Naive thymus-derived CD8-positive, alpha-beta T cell (primary cell): ENCODE data around the gene EDIL3. TPM values are rescaled to one million over a fixed set of nuclear protein-coding genes. Genes with fewer than 3 reads are reported as not detected.

Source experiments
- ATAC-seq, 2 donors: fragments of 150-1000 bp; cut with Tn5 transposase in 1 of 2; sonication (Bioruptor Pico), chemical (Tn5 transposase) in 1 of 2; 1 replicate in 1 of 2; 2 replicates in 1 of 2; pipeline ENCODE4 v1.10.0; 2021; ENCODE audit warnings: mild to moderate bottlenecking in 2 of 2, moderate library complexity in 2 of 2
- POLR2A ChIA-PET: fragments of 350-600 bp; sonication (Branson Sonifier 250); formaldehyde crosslinking; loops from one replicate; lab custom pipeline; 2021; ENCODE audit warnings: antibody characterized with exemption; lab: Charles Lee
- DNase-seq, 10 donors: peaks; one replicate each; pipeline versions ENCODE4 v3.0.0 to v3.0.0-alpha.2; 2020 to 2022
- H3K27ac Mint-ChIP-seq, 10 donors: one replicate each; pipeline ENCODE4 v1.8.0; 2020 to 2022; ENCODE audit warnings: mild to moderate bottlenecking in 10 of 10, mixed read lengths in 10 of 10, moderate library complexity in 4 of 10, inconsistent platforms in 1 of 10
- H3K27me3 Mint-ChIP-seq, 5 donors: one replicate each; pipeline ENCODE4 v1.8.0; 2021 to 2022; ENCODE audit warnings: mixed read lengths in 5 of 5
- H3K36me3 Mint-ChIP-seq, 3 donors: one replicate each; pipeline ENCODE4 v1.8.0; 2020 to 2022; ENCODE audit warnings: mixed read lengths in 3 of 3, mild to moderate bottlenecking in 2 of 3, inconsistent platforms in 1 of 3
- H3K4me1 Mint-ChIP-seq, 4 donors: one replicate each; pipeline ENCODE4 v1.8.0; 2021 to 2022; ENCODE audit warnings: mixed read lengths in 4 of 4
- H3K4me3 Mint-ChIP-seq, 10 donors: one replicate each; pipeline ENCODE4 v1.8.0; 2020 to 2022; ENCODE audit warnings: mild to moderate bottlenecking in 10 of 10, mixed read lengths in 10 of 10, moderate library complexity in 6 of 10, inconsistent platforms in 1 of 10
- H3K9me3 Mint-ChIP-seq, 9 donors: one replicate each; pipeline ENCODE4 v1.8.0; 2020 to 2022; ENCODE audit warnings: mixed read lengths in 9 of 9, mild to moderate bottlenecking in 3 of 9, inconsistent platforms in 1 of 9, moderate library complexity in 1 of 9
- polyA plus RNA-seq, 3 donors: library from polyadenylated mRNA; unstranded; fragments of 300-500 nt; fragmentation: Illumina TruSeq; gene quantifications; one replicate each; pipeline ENCODE4 v1.2.3, GENCODE V29; 2021
- total RNA-seq, 8 experiments: library from RNA in 2 of 8; stranded (reverse) in 2 of 8; gene quantifications; one replicate each; pipeline ENCODE4 v1.2.3 and lab custom pipeline; 2021 to 2026

EDIL3 gene
- total and polyA plus RNA-seq, 5 experiments from 2014 or later: not detected

DNA sequence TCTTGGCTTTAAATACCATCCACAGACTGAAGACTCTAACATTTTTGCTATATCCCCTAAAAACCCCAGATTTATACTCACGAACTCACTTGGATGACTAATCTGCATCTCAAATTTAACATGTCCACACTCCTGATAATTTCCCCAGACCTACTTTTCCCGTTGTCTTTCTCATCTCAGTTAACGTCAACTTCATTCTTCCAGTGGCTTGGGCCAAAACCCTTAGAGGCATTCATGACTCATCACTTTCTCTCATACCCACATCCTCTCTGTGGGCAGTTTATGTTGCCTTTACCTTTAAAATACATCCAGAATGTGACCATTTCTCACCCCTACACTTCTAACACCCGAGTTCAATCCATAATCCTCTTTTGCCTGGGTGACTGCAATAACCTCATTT is 96.7 kb downstream of the EDIL3 start:
- no peaks in the 10 kb centered on the region for H3K36me3 Mint-ChIP-seq
- H3K27ac Mint-ChIP-seq: no peak overlapping the region
- DNase-seq: no peak
- H3K4me3 Mint-ChIP-seq: no peak overlapping the region
- peaks cover 0 to 2% (median 0%) of the 10 kb centered on the region in 4 donors for H3K4me1 Mint-ChIP-seq
- H3K27me3 Mint-ChIP-seq: peaks cover 0 to 3% (median 0%) of the 10 kb centered on the region in 5 donors
- ATAC-seq: no peak
- H3K9me3 Mint-ChIP-seq: peaks cover 0 to 2% (median 0%) of the 10 kb centered on the region in 9 donors
- POLR2A ChIA-PET: no interaction called here

DNA sequence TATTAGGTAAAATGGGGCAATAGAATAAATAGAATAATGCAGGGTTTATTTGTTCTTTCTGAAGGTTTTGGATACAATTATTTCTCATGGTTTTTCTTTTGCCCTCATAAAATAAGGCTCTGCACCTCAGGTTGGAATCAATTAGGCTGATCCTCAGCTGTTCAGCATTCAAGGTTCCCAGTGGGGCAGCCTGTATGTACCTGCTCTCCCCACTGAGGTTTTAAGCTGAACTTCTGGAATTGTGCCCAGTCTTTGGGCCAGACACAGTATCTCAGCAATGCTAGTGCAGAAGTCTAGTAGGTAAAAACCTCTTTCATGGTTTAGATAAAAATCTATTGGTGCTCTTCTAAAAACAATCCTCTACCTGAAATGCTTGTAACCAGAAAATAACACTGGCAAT is 98.0 kb downstream of the EDIL3 start:
- H3K4me3 Mint-ChIP-seq: no peak overlapping the region
- peaks cover 0 to 2% (median 0%) of the 10 kb centered on the region in 9 donors for H3K9me3 Mint-ChIP-seq
- DNase-seq: no peak
- H3K36me3 Mint-ChIP-seq: no peaks in the 10 kb centered on the region
- H3K4me1 Mint-ChIP-seq: peaks cover 0 to 2% (median 0%) of the 10 kb centered on the region in 4 donors
- peaks cover 0 to 3% (median 0%) of the 10 kb centered on the region in 5 donors for H3K27me3 Mint-ChIP-seq
- no peak for ATAC-seq
- POLR2A ChIA-PET: no interaction called here
- H3K27ac Mint-ChIP-seq: no peak overlapping the region

DNA sequence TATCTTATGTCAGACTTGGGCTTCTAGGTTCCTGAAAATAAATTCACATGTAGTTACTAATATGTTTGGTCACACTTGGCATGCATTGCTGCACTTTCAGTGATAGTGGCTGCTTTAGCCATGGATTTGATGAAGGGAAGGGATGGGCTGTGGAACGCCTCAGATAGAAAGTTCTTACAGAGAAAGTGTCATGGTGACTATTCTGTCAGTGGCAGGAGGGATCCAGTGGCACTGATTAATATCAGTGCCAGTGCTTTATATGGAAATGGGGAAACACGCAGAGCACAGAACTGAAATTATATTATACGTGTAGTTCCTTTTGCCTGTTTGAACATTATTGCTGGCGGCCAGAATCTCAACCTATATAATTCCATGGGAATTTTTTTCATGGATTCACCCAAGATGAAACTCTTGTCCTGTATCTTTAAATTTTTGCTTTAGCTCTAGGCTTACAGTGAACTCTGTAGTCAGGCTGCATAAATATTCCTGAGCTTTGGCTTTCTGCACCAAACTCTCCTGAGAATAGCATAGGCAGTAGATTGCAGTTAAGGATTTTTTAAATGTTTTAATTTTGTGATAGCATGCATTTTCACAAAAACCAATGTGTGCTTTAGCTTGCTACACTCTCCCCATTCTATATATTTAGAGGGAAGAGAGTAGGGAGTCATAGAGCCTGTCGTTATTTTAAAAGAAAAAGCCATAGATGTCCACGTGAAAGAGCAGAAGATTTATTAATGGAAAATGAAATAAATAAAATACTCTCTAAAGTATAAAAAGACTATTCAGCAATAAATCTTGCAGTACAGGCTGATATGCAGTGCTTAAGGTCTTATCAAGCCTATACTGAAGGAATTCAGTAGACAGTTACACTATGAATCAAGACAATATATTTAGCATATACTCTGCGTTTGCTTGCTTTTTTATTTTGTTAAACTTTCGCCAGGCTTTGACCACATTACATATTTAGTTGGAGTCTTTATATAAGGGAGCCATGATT is 98.7 kb downstream of the EDIL3 start:
- Mint-ChIP-seq H3K4me3 (no peak overlapping the region), H3K27me3 (peaks cover 0 to 3% (median 0%) of the 10 kb centered on the region in 5 donors), H3K4me1 (peaks cover 0 to 2% (median 0%) of the 10 kb centered on the region in 4 donors), H3K36me3 (no peaks in the 10 kb centered on the region), H3K27ac (no peak overlapping the region), H3K9me3 (peaks cover 0 to 3% (median 0%) of the 10 kb centered on the region in 9 donors)
- POLR2A ChIA-PET: no interaction called here
- ATAC-seq (no peak), DNase-seq (no peak)

DNA sequence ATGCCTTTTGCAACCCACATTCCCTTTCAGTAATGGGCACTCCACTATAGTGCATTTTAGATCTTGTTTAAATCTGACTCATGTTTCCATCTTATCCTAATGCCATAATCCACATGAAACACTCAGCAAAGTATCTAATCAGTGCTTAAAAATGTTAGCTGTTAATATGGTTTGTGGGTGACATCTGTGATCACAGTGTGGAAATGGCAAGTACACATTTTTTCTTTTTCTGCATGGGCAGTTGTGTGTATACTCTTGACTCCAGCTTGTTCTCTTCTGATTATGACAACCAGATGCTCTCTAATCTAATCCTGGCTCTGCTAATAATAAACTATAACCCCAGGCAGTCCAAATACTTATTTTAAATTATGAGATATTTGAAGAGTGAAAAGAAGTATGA is 103.3 kb downstream of the EDIL3 start:
- POLR2A ChIA-PET: no interaction called here
- H3K4me3 Mint-ChIP-seq: no peak overlapping the region
- H3K9me3 Mint-ChIP-seq: peaks cover 0 to 3% (median 0%) of the 10 kb centered on the region in 9 donors

DNA sequence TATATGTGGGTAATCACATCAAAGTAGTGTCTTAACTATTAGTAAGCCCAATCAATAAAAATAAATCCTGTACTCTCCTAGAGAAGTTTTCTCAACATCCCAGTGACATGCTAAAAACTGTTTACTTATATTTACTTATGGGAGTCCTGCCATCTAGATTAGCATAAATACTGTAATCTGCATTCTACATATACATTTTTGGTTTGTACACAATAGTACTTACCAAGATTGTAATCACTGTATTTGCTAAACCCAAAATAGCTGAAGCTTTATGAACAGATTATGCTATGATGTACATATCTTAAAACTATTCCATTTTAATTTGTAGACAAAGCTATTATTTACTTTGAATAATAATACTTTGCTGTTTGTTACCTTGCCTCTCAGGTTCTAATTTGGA is 105.4 kb downstream of the EDIL3 start:
- Mint-ChIP-seq H3K9me3 (peaks cover 0 to 3% (median 0%) of the 10 kb centered on the region in 9 donors), H3K27ac (no peak overlapping the region), H3K4me1 (no peaks in the 10 kb centered on the region), H3K36me3 (no peaks in the 10 kb centered on the region), H3K4me3 (no peak overlapping the region), H3K27me3 (peaks cover 0 to 3% (median 0%) of the 10 kb centered on the region in 5 donors)
- no peak for DNase-seq
- POLR2A ChIA-PET: no interaction called here
- no peak for ATAC-seq

More for the DNA sequence above, 103.3 kb downstream of the EDIL3 start:
- no peak overlapping the region for H3K27ac Mint-ChIP-seq
- ATAC-seq (no peak), DNase-seq (no peak)
- peaks cover 0 to 2% (median 0%) of the 10 kb centered on the region in 4 donors for H3K4me1 Mint-ChIP-seq
- no peaks in the 10 kb centered on the region for H3K36me3 Mint-ChIP-seq
- peaks cover 0 to 3% (median 0%) of the 10 kb centered on the region in 5 donors for H3K27me3 Mint-ChIP-seq

DNA sequence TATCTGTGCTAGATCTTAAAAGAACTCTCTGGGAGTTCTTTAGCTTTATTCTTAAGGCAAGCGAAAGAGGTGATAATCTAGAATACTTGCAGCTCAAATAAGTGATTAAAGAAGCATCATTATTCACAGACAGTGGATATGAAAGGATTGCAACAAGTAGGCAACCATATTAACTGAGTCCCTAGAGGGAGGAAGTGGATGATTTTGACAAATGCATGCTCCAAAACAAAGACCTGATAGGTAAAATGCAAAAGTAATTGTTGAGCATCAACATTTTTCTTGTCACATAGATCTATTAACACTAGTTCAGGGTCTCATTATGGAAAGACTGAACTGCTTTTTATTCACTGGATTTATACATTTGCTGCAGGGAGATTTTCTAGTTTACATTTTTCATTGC is 109.1 kb downstream of the EDIL3 start:
- Mint-ChIP-seq H3K4me1 (no peaks in the 10 kb centered on the region), H3K27me3 (peaks cover 0 to 3% (median 0%) of the 10 kb centered on the region in 5 donors), H3K27ac (no peak overlapping the region), H3K36me3 (no peaks in the 10 kb centered on the region), H3K4me3 (no peak overlapping the region), H3K9me3 (no peaks in the 10 kb centered on the region)
- POLR2A ChIA-PET: no interaction called here
- ATAC-seq (no peak), DNase-seq (no peak)

DNA sequence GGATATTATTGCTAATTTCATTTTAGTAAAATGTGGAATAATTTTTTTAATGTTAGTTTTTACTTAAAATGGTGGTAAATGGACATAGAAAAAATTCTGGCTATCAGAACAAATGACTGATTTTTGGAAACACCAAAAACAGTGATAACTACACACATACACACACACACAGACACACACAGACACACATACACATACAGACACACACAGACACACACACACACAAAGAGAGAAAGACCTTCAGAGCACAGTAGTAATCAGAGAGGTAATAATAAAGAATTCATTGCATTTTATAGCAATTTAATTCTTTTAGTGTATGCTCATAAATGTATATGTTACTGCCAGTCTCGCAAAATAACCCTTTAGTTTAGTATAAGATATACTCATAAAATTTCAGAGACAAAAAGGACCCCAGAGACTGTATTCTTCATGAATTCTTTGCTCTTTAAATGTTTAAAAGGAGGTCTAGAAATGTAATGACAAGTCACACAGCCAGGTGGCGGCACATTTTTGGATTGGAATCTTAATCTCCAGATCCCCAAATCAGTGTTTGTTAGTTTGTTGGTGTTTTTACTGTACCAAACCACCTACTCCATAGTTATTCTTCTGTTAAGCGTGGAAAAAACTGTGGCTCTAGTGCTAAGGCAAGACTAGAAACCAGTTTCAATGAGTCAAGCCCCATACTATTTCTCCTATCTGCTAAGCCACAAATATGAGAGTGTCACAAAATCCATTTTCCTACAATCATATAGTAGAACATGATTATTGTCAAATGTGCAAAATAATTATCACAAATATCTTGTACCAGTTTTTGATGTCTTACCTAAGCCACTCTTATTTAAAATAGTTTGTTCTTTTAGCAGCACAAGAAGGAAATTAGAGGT is 109.9 kb downstream of the EDIL3 start:
- peaks cover 0 to 3% (median 0%) of the 10 kb centered on the region in 5 donors for H3K27me3 Mint-ChIP-seq
- no peak overlapping the region for H3K27ac Mint-ChIP-seq
- no peaks in the 10 kb centered on the region for H3K36me3 Mint-ChIP-seq
- POLR2A ChIA-PET: no interaction called here
- ATAC-seq (no peak), DNase-seq (no peak)
- no peaks in the 10 kb centered on the region for H3K9me3 Mint-ChIP-seq
- H3K4me1 Mint-ChIP-seq: no peaks in the 10 kb centered on the region
- H3K4me3 Mint-ChIP-seq: no peak overlapping the region

DNA sequence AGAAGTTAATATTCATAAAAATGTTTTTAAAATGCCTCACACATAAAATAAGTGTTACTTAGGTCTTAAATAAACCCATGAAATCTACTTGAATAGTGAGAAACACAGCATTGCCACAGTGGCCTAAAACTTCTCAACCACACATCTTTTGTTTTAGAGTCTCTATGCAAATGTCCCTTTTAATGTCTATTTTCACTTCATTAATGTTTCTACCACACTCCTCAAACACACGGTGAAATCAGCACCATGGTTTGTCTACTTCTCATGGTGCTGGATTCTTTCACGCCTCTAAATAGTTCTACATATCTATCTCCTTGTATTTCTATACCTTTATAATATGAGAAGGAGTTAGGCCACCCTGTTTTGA is 111.2 kb downstream of the EDIL3 start:
- ATAC-seq: no peak
- DNase-seq: no peak
- Mint-ChIP-seq H3K9me3 (no peaks in the 10 kb centered on the region), H3K27ac (no peak overlapping the region), H3K4me3 (no peak overlapping the region), H3K4me1 (no peaks in the 10 kb centered on the region), H3K36me3 (no peaks in the 10 kb centered on the region), H3K27me3 (no peaks in the 10 kb centered on the region)
- POLR2A ChIA-PET: no interaction called here

DNA sequence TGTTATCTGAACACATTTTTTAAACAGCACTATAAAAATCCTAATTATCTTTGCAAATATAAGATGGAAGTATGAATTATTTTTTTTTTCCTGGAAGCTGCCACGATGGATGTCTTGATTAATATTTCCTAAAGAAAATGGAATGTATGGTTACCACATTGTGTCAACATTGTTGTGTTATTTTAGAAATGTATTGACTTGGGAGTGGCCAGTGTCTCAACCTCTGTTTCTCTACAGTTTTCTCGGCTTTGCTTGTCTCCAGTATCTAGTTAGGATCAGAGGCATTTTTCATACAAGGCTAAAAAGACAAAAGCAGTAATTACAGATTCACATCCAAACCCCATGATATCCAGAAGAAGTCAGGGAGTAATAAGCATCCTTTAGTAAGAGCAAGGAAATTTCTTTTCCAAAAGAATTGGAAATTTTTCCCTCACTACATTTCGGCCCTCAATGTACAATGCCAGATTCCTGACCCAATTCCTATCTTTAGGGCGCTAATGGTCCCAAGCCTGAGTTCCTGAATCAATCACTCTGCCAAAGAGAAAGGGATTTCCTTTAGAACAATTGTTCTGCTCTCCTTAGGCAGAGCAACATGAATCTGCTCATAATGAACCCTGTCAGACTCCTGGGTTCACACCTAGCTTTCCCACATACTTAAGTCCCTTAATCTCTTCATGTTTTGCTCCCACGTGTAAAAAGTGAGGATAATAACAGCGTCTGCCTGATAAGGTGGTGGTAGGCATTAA is 111.7 kb downstream of the EDIL3 start:
- no peak for ATAC-seq
- no peaks in the 10 kb centered on the region for H3K4me1 Mint-ChIP-seq
- POLR2A ChIA-PET: no interaction called here
- DNase-seq: no peak
- H3K9me3 Mint-ChIP-seq: no peaks in the 10 kb centered on the region
- H3K36me3 Mint-ChIP-seq: no peaks in the 10 kb centered on the region
- H3K27me3 Mint-ChIP-seq: no peaks in the 10 kb centered on the region
- H3K27ac Mint-ChIP-seq: no peak overlapping the region
- no peak overlapping the region for H3K4me3 Mint-ChIP-seq

DNA sequence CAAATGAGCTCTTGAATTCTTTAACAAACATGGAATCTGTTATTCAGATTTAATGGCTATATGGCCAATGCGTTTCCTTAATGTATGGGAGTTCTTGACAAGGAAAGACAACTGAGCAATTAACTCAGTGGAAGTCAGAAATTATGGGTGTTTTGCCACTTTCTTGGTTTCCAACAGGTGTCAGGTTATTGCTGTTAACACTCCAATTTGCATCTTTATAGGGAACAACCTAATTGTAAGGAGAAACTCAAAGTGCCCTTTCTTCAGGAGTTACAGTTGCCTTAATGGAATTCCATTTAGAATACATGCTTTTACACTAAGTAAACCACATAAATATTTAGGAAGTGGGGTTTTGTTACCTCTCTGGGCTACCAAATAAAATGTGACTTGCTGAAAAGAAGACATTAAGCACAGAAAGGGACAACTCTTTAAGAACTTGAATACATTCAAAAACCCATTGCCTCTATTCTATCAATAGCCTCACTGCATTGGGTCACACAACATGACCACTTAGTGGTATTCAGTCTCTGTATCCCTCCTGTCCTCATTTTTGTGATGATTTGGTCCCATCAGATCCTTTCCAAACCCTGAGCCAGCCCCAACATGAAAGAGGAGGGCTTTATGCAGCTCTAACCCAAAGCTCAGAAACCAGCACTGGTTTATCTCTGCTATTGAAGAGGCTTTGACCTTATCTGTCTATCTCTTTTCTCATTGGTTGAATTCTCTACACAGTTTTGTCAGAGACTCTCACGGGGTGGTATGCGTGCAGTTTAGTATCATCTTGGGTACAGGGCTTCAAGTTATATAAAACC is 118.7 kb downstream of the EDIL3 start:
- no peaks in the 10 kb centered on the region for H3K4me1 Mint-ChIP-seq
- peaks cover 0 to 9% (median 2%) of the 10 kb centered on the region in 5 donors for H3K27me3 Mint-ChIP-seq
- DNase-seq (no peak), ATAC-seq (no peak)
- H3K36me3 Mint-ChIP-seq: no peaks in the 10 kb centered on the region
- H3K4me3 Mint-ChIP-seq: no peak overlapping the region
- POLR2A ChIA-PET: no interaction called here
- H3K9me3 Mint-ChIP-seq: peaks cover 0 to 3% (median 0%) of the 10 kb centered on the region in 9 donors
- H3K27ac Mint-ChIP-seq: no peak overlapping the region

DNA sequence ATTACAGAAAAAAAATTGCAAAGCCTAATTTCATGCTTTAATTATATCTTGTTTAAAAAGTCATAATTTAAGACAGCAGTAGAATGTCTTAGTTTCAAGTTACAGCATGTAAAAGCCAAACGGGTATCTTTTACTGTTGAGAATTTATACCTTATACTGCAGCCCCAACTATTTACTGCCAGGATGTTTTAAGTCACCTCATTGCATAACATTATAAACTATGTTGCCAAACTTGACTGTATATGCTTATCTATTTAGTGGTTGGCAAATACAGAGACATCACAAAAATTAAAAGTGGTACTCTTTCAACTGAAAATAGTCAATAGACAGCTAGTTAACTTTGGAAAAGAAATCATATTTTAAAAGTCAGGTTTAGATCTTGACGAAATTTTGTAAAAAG is 119.5 kb downstream of the EDIL3 start:
- ATAC-seq: no peak
- Mint-ChIP-seq H3K36me3 (no peaks in the 10 kb centered on the region), H3K4me3 (no peak overlapping the region), H3K27me3 (peaks cover 0 to 9% (median 2%) of the 10 kb centered on the region in 5 donors), H3K27ac (no peak overlapping the region), H3K9me3 (peaks cover 0 to 3% (median 0%) of the 10 kb centered on the region in 9 donors), H3K4me1 (no peaks in the 10 kb centered on the region)
- no peak for DNase-seq
- POLR2A ChIA-PET: no interaction called here

DNA sequence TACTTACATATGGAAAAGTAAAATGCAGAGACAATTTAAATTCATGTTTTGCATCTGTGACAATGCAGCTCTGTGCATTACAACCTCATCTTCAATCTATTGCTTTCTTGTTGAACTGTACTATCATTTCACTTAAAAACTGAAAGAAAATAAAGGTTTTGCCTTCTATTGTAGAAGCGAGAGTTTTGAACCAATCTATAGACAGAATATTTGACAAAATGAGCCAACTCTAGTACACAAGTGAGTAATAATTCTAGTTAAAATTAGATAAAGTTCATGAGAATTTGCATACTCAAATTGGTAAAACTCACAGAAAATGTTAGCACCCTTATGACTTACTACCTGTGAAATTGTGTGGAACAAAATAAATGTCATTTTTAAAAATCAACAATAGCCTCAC is 123.7 kb downstream of the EDIL3 start:
- H3K36me3 Mint-ChIP-seq: no peaks in the 10 kb centered on the region
- H3K9me3 Mint-ChIP-seq: peaks cover 0 to 5% (median 2%) of the 10 kb centered on the region in 9 donors
- DNase-seq (no peak), ATAC-seq (no peak)
- peaks cover 0 to 9% (median 2%) of the 10 kb centered on the region in 5 donors for H3K27me3 Mint-ChIP-seq
- H3K27ac Mint-ChIP-seq: no peak overlapping the region
- peaks cover 0 to 3% (median 0%) of the 10 kb centered on the region in 4 donors for H3K4me1 Mint-ChIP-seq
- POLR2A ChIA-PET: no interaction called here
- H3K4me3 Mint-ChIP-seq: no peak overlapping the region
